ENCODE results near the gene ADCY7.

- TF ChIP-seq CTCF (IDR thresholded peaks at IDR 0.05; ENCODE audit: insufficient read depth, low read length), result no peak
- TF ChIP-seq GABPA (IDR thresholded peaks at IDR 0.05; ENCODE audit: low read depth), result no peak
- TF ChIP-seq SPI1 (IDR thresholded peaks at IDR 0.05; ENCODE audit: borderline replicate concordance, low read depth), result no peak
Observed at GRCh38 chr16:50269061-50269705, 2.8 kb downstream of the ADCY7 start.
